Fibroblast of lung (primary cell): Measurements from ENCODE around the gene XIRP2.

Experiments
- EZH2 ChIP-seq: IDR thresholded peaks from 2 replicates; pipeline ENCODE4 v1.5.1; 2012; ENCODE audit warnings: low read length, control low read depth, mild to moderate bottlenecking; ENCODE audit errors: missing control alignments
- TF ChIP-seq, protein P1 (sequence below), 2 donors: IDR thresholded peaks in 1 of 2; conservative IDR thresholded peaks in 1 of 2; 1 replicate in 1 of 2; 2 replicates in 1 of 2; pipeline ENCODE4 v1.5.1; 2011 to 2012; ENCODE audit warnings: low read length in 2 of 2, control low read depth in 1 of 2, inconsistent platforms in 1 of 2, low read depth in 1 of 2, mild to moderate bottlenecking in 1 of 2

DNA sequence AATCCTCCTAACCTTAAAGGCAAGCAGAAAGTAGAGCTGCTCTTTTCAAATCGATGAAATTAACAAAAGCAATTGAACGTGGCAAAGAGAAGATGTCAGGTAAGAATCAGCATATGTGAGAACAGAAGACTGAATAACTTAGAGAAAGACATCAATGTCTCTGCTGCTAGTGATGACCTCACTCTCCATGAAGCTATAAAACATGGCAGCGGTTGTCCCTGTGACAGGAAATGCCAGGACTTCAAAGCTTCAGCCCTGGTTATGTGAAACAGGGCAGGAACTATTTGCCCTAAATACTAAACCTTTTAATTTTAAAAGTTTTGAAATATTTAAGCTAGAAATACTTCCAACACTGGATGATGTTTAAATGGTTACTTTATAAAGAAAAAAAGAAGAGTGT lies 383.7 kb downstream of the XIRP2 start:
- TF ChIP-seq, protein P1, sequence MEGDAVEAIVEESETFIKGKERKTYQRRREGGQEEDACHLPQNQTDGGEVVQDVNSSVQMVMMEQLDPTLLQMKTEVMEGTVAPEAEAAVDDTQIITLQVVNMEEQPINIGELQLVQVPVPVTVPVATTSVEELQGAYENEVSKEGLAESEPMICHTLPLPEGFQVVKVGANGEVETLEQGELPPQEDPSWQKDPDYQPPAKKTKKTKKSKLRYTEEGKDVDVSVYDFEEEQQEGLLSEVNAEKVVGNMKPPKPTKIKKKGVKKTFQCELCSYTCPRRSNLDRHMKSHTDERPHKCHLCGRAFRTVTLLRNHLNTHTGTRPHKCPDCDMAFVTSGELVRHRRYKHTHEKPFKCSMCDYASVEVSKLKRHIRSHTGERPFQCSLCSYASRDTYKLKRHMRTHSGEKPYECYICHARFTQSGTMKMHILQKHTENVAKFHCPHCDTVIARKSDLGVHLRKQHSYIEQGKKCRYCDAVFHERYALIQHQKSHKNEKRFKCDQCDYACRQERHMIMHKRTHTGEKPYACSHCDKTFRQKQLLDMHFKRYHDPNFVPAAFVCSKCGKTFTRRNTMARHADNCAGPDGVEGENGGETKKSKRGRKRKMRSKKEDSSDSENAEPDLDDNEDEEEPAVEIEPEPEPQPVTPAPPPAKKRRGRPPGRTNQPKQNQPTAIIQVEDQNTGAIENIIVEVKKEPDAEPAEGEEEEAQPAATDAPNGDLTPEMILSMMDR (conservative IDR thresholded peaks at IDR 0.05 in 1 of 2, IDR thresholded peaks at IDR 0.05 in 1 of 2; ENCODE audit: low read depth in 1 of 2, low read length in 2 of 2), result no peak
- no peak for TF ChIP-seq EZH2
